GM13976 (cell line): Measurements from ENCODE around the gene GJA8.
"Not testable (repeated sequence)": the region's sequence is repeated elsewhere in the genome, so short reads cannot be mapped to it uniquely, and the experiment has no call there.

Experiments used
- DNase-seq: peaks from one replicate; pipeline ENCODE4 v3.0.0; 2012; ENCODE audit warnings: low spot score
- in situ Hi-C: fragments of 300-500 bp; cut with MboI; formaldehyde crosslinking; loops from one replicate; pipeline ENCODE4 v1.12.0; 2022; ENCODE audit warnings: low sequenced_read_pairs, mixed read lengths, inconsistent platforms; ENCODE audit not compliant: unreplicated experiment
- TF ChIP-seq, protein P1 (sequence below): IDR thresholded peaks from 2 replicates; pipeline ENCODE4 v1.5.1; 2012; ENCODE audit warnings: borderline replicate concordance, mild to moderate bottlenecking; ENCODE audit not compliant: insufficient read depth; ENCODE audit errors: extremely low read depth, missing control alignments, control extremely low read depth

Gene GJA8

DNA sequence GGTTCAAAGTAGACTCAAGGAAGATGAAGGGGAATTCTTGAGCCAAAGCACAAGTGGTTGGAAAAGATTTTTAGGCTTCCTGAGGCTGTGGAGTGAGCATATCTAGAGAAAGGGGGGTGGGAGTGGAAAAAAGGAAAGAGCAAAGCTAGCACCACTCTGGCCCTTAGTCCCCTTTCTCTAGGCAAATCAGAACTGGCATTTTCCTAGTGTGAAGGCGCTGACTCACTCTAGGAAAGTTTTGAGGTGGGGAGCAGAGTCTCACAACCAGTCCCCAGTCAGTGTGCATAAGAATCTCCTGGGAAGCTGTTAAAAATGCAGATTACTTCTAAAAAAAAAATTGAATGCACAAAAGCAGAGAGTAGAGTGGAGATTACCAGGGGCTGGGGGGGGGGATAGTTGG is 22.2 kb downstream of the GJA8 start:
- in situ Hi-C loops, result no loop called here
- no peak for DNase-seq
- TF ChIP-seq, protein P1, sequence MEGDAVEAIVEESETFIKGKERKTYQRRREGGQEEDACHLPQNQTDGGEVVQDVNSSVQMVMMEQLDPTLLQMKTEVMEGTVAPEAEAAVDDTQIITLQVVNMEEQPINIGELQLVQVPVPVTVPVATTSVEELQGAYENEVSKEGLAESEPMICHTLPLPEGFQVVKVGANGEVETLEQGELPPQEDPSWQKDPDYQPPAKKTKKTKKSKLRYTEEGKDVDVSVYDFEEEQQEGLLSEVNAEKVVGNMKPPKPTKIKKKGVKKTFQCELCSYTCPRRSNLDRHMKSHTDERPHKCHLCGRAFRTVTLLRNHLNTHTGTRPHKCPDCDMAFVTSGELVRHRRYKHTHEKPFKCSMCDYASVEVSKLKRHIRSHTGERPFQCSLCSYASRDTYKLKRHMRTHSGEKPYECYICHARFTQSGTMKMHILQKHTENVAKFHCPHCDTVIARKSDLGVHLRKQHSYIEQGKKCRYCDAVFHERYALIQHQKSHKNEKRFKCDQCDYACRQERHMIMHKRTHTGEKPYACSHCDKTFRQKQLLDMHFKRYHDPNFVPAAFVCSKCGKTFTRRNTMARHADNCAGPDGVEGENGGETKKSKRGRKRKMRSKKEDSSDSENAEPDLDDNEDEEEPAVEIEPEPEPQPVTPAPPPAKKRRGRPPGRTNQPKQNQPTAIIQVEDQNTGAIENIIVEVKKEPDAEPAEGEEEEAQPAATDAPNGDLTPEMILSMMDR, result no peak

GRCh38 chr1:147927215-147927614 is 24.6 kb downstream of the GJA8 start:
- in situ Hi-C loops, DNase-seq: not testable (repeated sequence)

DNA sequence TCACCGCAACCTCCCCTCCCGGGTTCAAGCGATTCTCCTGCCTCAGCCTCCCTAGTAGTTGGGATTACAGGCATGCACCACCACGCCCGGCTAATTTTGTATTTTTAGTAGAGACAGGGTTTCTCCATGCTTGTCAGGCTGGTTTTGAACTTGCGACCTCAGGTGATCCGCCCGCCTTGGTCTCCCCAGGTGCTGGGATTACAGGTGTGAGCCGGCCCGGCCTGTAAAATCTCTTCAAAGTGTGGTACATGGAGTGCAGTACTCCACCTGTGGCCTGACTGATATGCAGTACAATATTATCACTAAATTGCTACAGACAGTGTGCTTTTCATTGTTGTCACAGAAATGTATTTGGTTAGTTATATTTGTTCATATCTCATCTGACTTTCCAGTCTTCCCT is 25.1 kb downstream of the GJA8 start:
- DNase-seq, in situ Hi-C loops: not testable (repeated sequence)

DNA sequence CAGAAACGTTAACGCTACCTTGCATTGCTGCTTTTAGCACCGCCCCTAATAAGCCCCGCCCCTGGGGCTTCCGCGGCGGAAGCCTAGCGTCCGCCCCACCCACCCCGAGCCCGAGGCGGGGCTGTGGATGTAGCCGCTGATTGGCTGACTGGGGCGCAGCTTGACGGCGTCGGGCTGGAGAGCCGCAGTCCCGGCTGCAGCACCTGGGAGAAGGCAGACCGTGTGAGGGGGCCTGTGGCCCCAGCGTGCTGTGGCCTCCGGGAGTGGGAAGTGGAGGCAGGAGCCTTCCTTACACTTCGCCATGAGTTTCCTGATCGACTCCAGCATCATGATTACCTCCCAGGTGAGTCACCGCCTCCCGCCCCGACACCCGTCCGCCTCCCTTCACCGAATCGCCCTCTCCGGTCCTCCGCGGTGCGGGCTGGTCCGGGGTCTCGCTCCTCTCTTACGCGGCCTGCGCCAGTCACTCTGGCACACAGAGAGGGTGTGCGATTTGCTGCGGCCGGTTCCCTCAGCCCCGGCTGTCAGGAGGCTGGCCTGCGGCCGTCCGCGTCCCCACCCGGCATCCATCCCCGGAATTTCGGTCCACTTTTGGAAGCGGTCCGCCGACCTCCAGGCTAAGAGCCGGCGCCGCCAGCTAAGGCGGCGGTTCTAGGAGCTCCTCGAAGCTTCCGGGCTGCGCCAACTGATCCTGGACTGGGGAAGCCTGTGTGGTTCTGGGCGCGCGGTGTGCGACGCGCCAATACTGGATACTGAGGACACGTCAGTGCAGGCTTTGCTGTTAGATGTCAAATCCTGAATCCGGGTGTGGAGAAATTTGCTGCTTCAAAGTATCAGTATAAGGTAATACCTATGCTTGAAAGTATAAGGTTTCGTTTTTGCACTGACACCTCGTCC is 25.9 kb downstream of the GJA8 start, which contains the start of gene GPR89B:
Gene GPR89B, plus strand, starts transcription at position 185 of the 897 bp plus-strand sequence. Its CDS starts 117 bp downstream, at position 302.
- in situ Hi-C loops, result not testable (repeated sequence)
- DNase-seq, result peak; percentile 88

- in situ Hi-C loops, DNase-seq: not testable (repeated sequence)
These were observed 28.5 kb downstream of the GJA8 start for GRCh38 chr1:147931137-147931536.

DNA sequence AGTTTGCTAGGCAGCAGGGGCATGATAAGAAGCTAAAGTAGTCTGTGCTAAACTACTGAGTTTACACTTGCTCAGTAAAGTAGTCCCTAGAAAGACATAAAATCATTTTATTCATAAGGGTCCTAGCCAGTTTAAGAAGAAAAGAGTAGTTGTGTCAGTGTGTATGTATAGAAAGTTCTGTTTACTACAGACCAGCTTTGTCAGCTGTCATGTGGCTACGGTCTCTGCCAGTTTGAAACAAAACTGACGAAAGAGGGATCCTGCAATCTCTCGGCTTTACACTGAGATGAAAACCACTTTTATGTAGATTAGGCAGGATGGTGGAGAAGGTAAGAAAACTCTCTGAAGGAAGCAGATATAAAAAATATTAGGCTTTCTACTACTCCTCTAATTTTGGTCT is 32.7 kb downstream of the GJA8 start:
- DNase-seq, in situ Hi-C loops: not testable (repeated sequence)

DNA sequence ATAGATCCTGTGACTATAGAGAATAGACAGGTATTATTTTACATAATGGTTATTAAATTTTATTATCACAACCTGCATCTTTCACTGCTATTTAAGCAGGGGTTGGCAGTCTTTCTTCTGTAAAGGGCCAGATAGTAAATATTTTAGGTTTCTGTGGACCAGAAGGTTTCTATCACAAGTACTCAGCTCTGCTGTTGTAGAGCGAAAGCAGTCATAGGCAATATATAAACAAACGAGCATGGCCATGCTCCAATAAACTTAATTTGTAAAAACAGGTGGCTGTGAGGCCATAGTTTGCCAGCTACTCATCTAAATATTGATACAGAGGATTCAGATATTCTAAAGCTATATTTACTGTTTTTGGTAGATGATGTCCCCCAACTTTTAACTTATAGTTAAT is 37.9 kb downstream of the GJA8 start:
- DNase-seq, in situ Hi-C loops: not testable (repeated sequence)

GRCh38 chr1:147942563-147942962 is 40.0 kb downstream of the GJA8 start:
- in situ Hi-C loops, DNase-seq: not testable (repeated sequence)

DNA sequence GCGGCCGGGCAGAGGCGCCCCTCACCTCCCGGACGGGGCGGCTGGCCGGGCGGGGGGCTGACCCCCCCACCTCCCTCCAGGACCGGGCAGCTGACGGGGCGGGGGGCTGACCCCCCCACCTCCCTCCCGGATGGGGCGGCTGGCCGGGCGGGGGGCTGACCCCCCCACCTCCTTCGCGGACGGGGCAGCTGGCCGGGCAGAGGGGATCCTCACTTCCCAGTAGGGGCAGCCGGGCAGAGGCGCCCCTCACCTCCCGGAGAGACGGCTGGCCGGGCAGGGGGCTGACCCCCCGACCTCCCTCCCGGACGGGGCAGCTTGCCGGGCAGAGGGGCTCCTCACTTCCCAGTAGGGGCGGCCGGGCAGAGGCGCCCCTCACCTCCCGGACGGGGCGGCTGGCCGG is 46.9 kb downstream of the GJA8 start:
- DNase-seq, in situ Hi-C loops: not testable (repeated sequence)
